Epithelial cell of prostate (primary cell): Measurements from ENCODE around the gene OGFR.

Source experiments
- DNase-seq: peaks from one replicate; pipeline ENCODE4 v3.0.0-alpha.2; 2011; ENCODE audit warnings: low read depth, low spot score
- H3K27ac ChIP-seq: fragments of 450-650 bp; 2 replicates; pipeline ENCODE4 v1.5.1; 2017; ENCODE audit warnings: mild to moderate bottlenecking

OGFR gene

GRCh38 chr20:62780696-62781095 is 23.9 kb upstream of the OGFR start:
- H3K27ac ChIP-seq, result no peak overlapping the region
- DNase-seq, result no peak

- DNase-seq, result no peak
- H3K27ac ChIP-seq, result no peak overlapping the region
Observed at GRCh38 chr20:62782149-62782892, 22.3 kb upstream of the OGFR start.

GRCh38 chr20:62782893-62783278 is 21.7 kb upstream of the OGFR start:
- no peak overlapping the region for H3K27ac ChIP-seq
- DNase-seq, result no peak

- H3K27ac ChIP-seq, result no peak overlapping the region
- no peak for DNase-seq
Observed at GRCh38 chr20:62784497-62784896, 20.1 kb upstream of the OGFR start.

- no peak overlapping the region for H3K27ac ChIP-seq
- DNase-seq, result no peak
Observed at GRCh38 chr20:62785393-62785792, 19.2 kb upstream of the OGFR start.

GRCh38 chr20:62786157-62786556 is 18.5 kb upstream of the OGFR start:
- no peak for DNase-seq
- H3K27ac ChIP-seq, result no peak overlapping the region

- no peak for DNase-seq
- no peak overlapping the region for H3K27ac ChIP-seq
Observed at GRCh38 chr20:62787321-62787720, 17.3 kb upstream of the OGFR start.

- H3K27ac ChIP-seq, result no peak overlapping the region
- DNase-seq, result no peak
Observed at GRCh38 chr20:62787866-62788265, 16.8 kb upstream of the OGFR start.

GRCh38 chr20:62788607-62789006 is 16.0 kb upstream of the OGFR start:
- no peak for DNase-seq
- H3K27ac ChIP-seq, result no peak overlapping the region

- DNase-seq, result no peak
- no peak overlapping the region for H3K27ac ChIP-seq
Observed at GRCh38 chr20:62790075-62790474, 14.6 kb upstream of the OGFR start.

- no peak overlapping the region for H3K27ac ChIP-seq
- peak; percentile 26 for DNase-seq
Observed at GRCh38 chr20:62791301-62792181, 13.1 kb upstream of the OGFR start.

- H3K27ac ChIP-seq, result no peak overlapping the region
- peak; percentile 36 for DNase-seq
Observed at GRCh38 chr20:62792182-62792939, 12.3 kb upstream of the OGFR start.

- no peak for DNase-seq
- no peak overlapping the region for H3K27ac ChIP-seq
Observed at GRCh38 chr20:62792940-62793756, 11.5 kb upstream of the OGFR start.

- no peak overlapping the region for H3K27ac ChIP-seq
- DNase-seq, result no peak
Observed at GRCh38 chr20:62793757-62794006, 11.0 kb upstream of the OGFR start.

GRCh38 chr20:62794007-62794724 is 10.5 kb upstream of the OGFR start:
- peak overlapping the region; percentile 69 for H3K27ac ChIP-seq
- DNase-seq, result peak; percentile 41

- DNase-seq, result no peak
- H3K27ac ChIP-seq, result peak overlapping the region; percentile 69
Observed at GRCh38 chr20:62795023-62795761, 9.4 kb upstream of the OGFR start.

GRCh38 chr20:62796699-62797491 is 7.7 kb upstream of the OGFR start:
- DNase-seq, result no peak
- H3K27ac ChIP-seq, result peak overlapping the region; percentile 69
